ENCODE data around the gene DBN1.

The DBN1 gene

GRCh38 chr5:177468329-177468684, 5.1 kb downstream of the DBN1 start:
- TF ChIP-seq TAF1 (IDR thresholded peaks at IDR 0.05; ENCODE audit: borderline replicate concordance, insufficient read depth, low read length) (no peak), REST (IDR thresholded peaks at IDR 0.05; ENCODE audit: insufficient read depth in 1 of 2, low read depth in 2 of 2, low read length in 2 of 2) (no peak), FOXP2 (optimal IDR thresholded peaks at IDR 0.05; ENCODE audit: borderline replicate concordance, extremely low read depth, extremely low read length, insufficient read depth) (no peak), POLR2AphosphoS5 (IDR thresholded peaks at IDR 0.05; ENCODE audit: low read depth, low read length) (no peak), SIN3A (IDR thresholded peaks at IDR 0.05; ENCODE audit: borderline replicate concordance, insufficient read depth, low read length) (no peak)

- TF ChIP-seq TAF1 (IDR thresholded peaks at IDR 0.05; ENCODE audit: borderline replicate concordance, insufficient read depth, low read length) (no peak), SIN3A (IDR thresholded peaks at IDR 0.05; ENCODE audit: borderline replicate concordance, insufficient read depth, low read length) (no peak), FOXP2 (optimal IDR thresholded peaks at IDR 0.05; ENCODE audit: borderline replicate concordance, extremely low read depth, extremely low read length, insufficient read depth) (no peak), POLR2AphosphoS5 (IDR thresholded peaks at IDR 0.05; ENCODE audit: low read depth, low read length) (no peak), REST (IDR thresholded peaks at IDR 0.05; ENCODE audit: insufficient read depth in 1 of 2, low read depth in 2 of 2, low read length in 2 of 2) (no peak)
Observed at GRCh38 chr5:177467436-177467835, 6.0 kb downstream of the DBN1 start.

- no peak for TF ChIP-seq SIN3A (IDR thresholded peaks at IDR 0.05; ENCODE audit: borderline replicate concordance, insufficient read depth, low read length)
- TF ChIP-seq REST (IDR thresholded peaks at IDR 0.05; ENCODE audit: insufficient read depth in 1 of 2, low read depth in 2 of 2, low read length in 2 of 2) = no peak
- TF ChIP-seq TAF1 (IDR thresholded peaks at IDR 0.05; ENCODE audit: borderline replicate concordance, insufficient read depth, low read length) = no peak
- no peak for TF ChIP-seq FOXP2 (optimal IDR thresholded peaks at IDR 0.05; ENCODE audit: borderline replicate concordance, extremely low read depth, extremely low read length, insufficient read depth)
- TF ChIP-seq POLR2AphosphoS5 (IDR thresholded peaks at IDR 0.05; ENCODE audit: low read depth, low read length) = no peak
Observed at GRCh38 chr5:177466861-177467260, 6.6 kb downstream of the DBN1 start.

- TF ChIP-seq SIN3A (IDR thresholded peaks at IDR 0.05; ENCODE audit: borderline replicate concordance, insufficient read depth, low read length) (no peak), POLR2AphosphoS5 (IDR thresholded peaks at IDR 0.05; ENCODE audit: low read depth, low read length) (no peak)
Observed at GRCh38 chr5:177465044-177465443, 8.4 kb downstream of the DBN1 start.

GRCh38 chr5:177462021-177462670, 11.3 kb downstream of the DBN1 start:
- TF ChIP-seq FOXP2 (optimal IDR thresholded peaks at IDR 0.05; ENCODE audit: borderline replicate concordance, extremely low read depth, extremely low read length, insufficient read depth) (no peak), POLR2AphosphoS5 (IDR thresholded peaks at IDR 0.05; ENCODE audit: low read depth, low read length) (no peak), REST (IDR thresholded peaks at IDR 0.05; ENCODE audit: insufficient read depth in 1 of 2, low read depth in 2 of 2, low read length in 2 of 2) (no peak), TAF1 (IDR thresholded peaks at IDR 0.05; ENCODE audit: borderline replicate concordance, insufficient read depth, low read length) (no peak), SIN3A (IDR thresholded peaks at IDR 0.05; ENCODE audit: borderline replicate concordance, insufficient read depth, low read length) (no peak)
